ENCODE measurements around the gene GAB2. TPM values are rescaled to one million over a fixed set of nuclear protein-coding genes. Genes with fewer than 3 reads are reported as not detected.

The GAB2 gene
- total and polyA plus RNA-seq, 2 of the 13 experiments (the other 11 are each of a cell fraction or from before 2014, with no cell fraction given), result 4.1 to 8.6 TPM

GRCh38 chr11:78334109-78334508 lies 83.5 kb downstream of the GAB2 start:
- in situ Hi-C loops (cut with HindIII; ENCODE audit: extremely low pct_ligation_motif_present, low pct_unique_long_range_greater_than_20kb) (no loop called here), intact Hi-C loops (cut with micrococcal nuclease; ENCODE audit: unreplicated experiment) (no loop called here)
- ChIA-PET CTCF (ENCODE audit: low intra/inter-chr PET ratio, low total read pairs) (no interaction called here), POLR2A (no interaction called here)
- H3K27ac ChIP-seq (ENCODE audit: extremely low read length, insufficient read depth, low read length), result no peak overlapping the region
- no peaks in the 10 kb centered on the region for H3K79me2 ChIP-seq (ENCODE audit: insufficient read depth, low read length)
- TF ChIP-seq GATAD2A (CRISPR knock-in tag; IDR thresholded peaks at IDR 0.05), result no peak
- no peak for TF ChIP-seq MED8 (CRISPR knock-in tag; IDR thresholded peaks at IDR 0.05; ENCODE audit: insufficient replicate concordance)
- no peak for FAIRE-seq
- H3K27me3 ChIP-seq (ENCODE audit: control insufficient read depth in 1 of 2, insufficient read depth in 2 of 2, low read length in 2 of 2), result no peaks in the 10 kb centered on the region; a peak in 1 of 5 replicates
- no peaks in the 10 kb centered on the region for H3K9me3 ChIP-seq (ENCODE audit: low read length)
- no peak overlapping the region for H3K9ac ChIP-seq (ENCODE audit: insufficient read depth, low read depth, low read length)
- BruUV-seq (replicated peaks), result no TSS peak
- no peak overlapping the region for H3K4me2 ChIP-seq (ENCODE audit: low read depth, low read length)
- no peak overlapping the region for H3K4me3 ChIP-seq (replicated peaks in 1 of 3; ENCODE audit: insufficient read depth in 1 of 3, low read depth in 2 of 3, low read length in 3 of 3)
- no peak for ATAC-seq
- H2AFZ ChIP-seq (ENCODE audit: low read length), result no peak overlapping the region
- no peak for DNase-seq (ENCODE audit: low spot score)
- peaks cover 26% of the 10 kb centered on the region for H3K4me1 ChIP-seq (ENCODE audit: insufficient read depth, low read length)
- H3K36me3 ChIP-seq (replicated peaks in 1 of 2; ENCODE audit: control insufficient read depth in 1 of 2, insufficient read depth in 2 of 2, low read length in 2 of 2), result no peaks in the 10 kb centered on the region
- no peaks in the 10 kb centered on the region for H4K20me1 ChIP-seq (ENCODE audit: insufficient read depth, low read length)

- Histone ChIP-seq H3K4me2 (ENCODE audit: low read depth, low read length) (no peak overlapping the region), H3K9me3 (ENCODE audit: low read length) (no peaks in the 10 kb centered on the region), H3K4me3 (replicated peaks in 1 of 3; ENCODE audit: insufficient read depth in 1 of 3, low read depth in 2 of 3, low read length in 3 of 3) (no peak overlapping the region), H3K36me3 (replicated peaks in 1 of 2; ENCODE audit: control insufficient read depth in 1 of 2, insufficient read depth in 2 of 2, low read length in 2 of 2) (no peaks in the 10 kb centered on the region), H3K4me1 (ENCODE audit: insufficient read depth, low read length) (peaks cover 29% of the 10 kb centered on the region), H3K27ac (ENCODE audit: extremely low read length, insufficient read depth, low read length) (no peak overlapping the region), H3K27me3 (ENCODE audit: control insufficient read depth in 1 of 2, insufficient read depth in 2 of 2, low read length in 2 of 2) (no peaks in the 10 kb centered on the region; a peak in 1 of 5 replicates), H3K79me2 (ENCODE audit: insufficient read depth, low read length) (no peaks in the 10 kb centered on the region), H4K20me1 (ENCODE audit: insufficient read depth, low read length) (no peaks in the 10 kb centered on the region), H2AFZ (ENCODE audit: low read length) (no peak overlapping the region), H3K9ac (ENCODE audit: insufficient read depth, low read depth, low read length) (no peak overlapping the region)
- no TSS peak for BruUV-seq (replicated peaks)
- FAIRE-seq (no peak), ATAC-seq (no peak), DNase-seq (ENCODE audit: low spot score) (no peak)
- intact Hi-C loops (cut with micrococcal nuclease; ENCODE audit: unreplicated experiment), result no loop called here
- ChIA-PET CTCF (ENCODE audit: low intra/inter-chr PET ratio, low total read pairs) (no interaction called here), POLR2A (no interaction called here)
- in situ Hi-C loops (cut with HindIII; ENCODE audit: extremely low pct_ligation_motif_present, low pct_unique_long_range_greater_than_20kb), result no loop called here
- WGBS (ENCODE audit: low lambda C conversion rate), result 94% methylated on average over 1 of the region's 1 CpG
- TF ChIP-seq ZNF292 (CRISPR knock-in tag; IDR thresholded peaks at IDR 0.05; ENCODE audit: borderline replicate concordance, low read depth) (no peak), ZNF646 (CRISPR knock-in tag; IDR thresholded peaks at IDR 0.05) (no peak), ZFY (CRISPR knock-in tag; IDR thresholded peaks at IDR 0.05) (no peak), DNMT1 (CRISPR knock-in tag; IDR thresholded peaks at IDR 0.05) (no peak)
- TF ChIP-seq, protein P1, sequence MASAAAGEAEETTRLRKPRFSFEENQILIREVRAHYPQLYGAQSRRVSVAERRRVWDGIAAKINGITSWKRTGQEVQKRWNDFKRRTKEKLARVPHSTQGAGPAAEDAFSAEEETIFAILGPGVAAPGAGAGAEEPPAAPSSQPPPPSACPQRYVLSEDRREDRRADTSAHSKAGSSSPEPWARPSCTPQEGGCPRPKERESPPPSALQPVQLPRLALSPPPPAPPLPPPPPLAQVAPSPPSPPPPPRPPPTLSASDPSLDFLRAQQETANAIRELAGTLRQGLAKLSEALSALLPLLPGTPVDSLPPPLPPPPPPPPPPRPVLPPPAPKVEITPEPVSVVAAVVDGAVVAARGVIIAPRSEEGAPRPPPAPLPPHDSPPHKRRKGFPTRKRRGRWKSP (CRISPR knock-in tag; IDR thresholded peaks at IDR 0.05), result no peak
- TF ChIP-seq, protein P2, sequence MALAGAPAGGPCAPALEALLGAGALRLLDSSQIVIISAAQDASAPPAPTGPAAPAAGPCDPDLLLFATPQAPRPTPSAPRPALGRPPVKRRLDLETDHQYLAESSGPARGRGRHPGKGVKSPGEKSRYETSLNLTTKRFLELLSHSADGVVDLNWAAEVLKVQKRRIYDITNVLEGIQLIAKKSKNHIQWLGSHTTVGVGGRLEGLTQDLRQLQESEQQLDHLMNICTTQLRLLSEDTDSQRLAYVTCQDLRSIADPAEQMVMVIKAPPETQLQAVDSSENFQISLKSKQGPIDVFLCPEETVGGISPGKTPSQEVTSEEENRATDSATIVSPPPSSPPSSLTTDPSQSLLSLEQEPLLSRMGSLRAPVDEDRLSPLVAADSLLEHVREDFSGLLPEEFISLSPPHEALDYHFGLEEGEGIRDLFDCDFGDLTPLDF (CRISPR knock-in tag; IDR thresholded peaks at IDR 0.05), result no peak
Observed at GRCh38 chr11:78332872-78333271, 84.7 kb downstream of the GAB2 start.
